GM23338 (cell line): Measurements from ENCODE around the gene PARP3. TPM values are rescaled to one million over a fixed set of nuclear protein-coding genes. Genes with fewer than 3 reads are reported as not detected.

Experiments
- ATAC-seq: fragments of 200-7000 bp; cut with Tn5 transposase; 3 replicates; pipeline ENCODE4 v1.9.1; 2020
- DNase-seq: peaks from one replicate; pipeline ENCODE4 v3.0.0-alpha.2; 2015; ENCODE audit warnings: low spot score
- H2AFZ ChIP-seq: fragments of 200-600 bp; sonication (generic); 2 replicates; pipeline ENCODE4 v1.8.0; 2016; ENCODE audit warnings: antibody characterized with exemption, mild to moderate bottlenecking, moderate library complexity
- H3F3A ChIP-seq: fragments of 200-600 bp; sonication (generic); replicated peaks from 2 replicates; pipeline ENCODE4 v1.8.0; 2017; ENCODE audit warnings: antibody characterized with exemption, mixed run types, low read depth
- H3K27ac ChIP-seq: fragments of 200-600 bp; sonication (generic); 2 replicates; pipeline ENCODE4 v1.6.1; 2016; ENCODE audit warnings: low read depth
- H3K27me3 ChIP-seq: fragments of 200-600 bp; sonication (generic); 2 replicates; pipeline ENCODE4 v1.8.0; 2016; ENCODE audit warnings: mild to moderate bottlenecking, mixed run types, moderate library complexity; ENCODE audit not compliant: insufficient read depth
- H3K36me3 ChIP-seq: fragments of 200-600 bp; sonication (generic); 2 replicates; pipeline ENCODE4 v1.8.0; 2016; ENCODE audit warnings: mild to moderate bottlenecking; ENCODE audit not compliant: insufficient read depth
- H3K4me1 ChIP-seq: fragments of 200-600 bp; sonication (generic); 2 replicates; pipeline ENCODE4 v1.8.0; 2016; ENCODE audit warnings: mild to moderate bottlenecking, moderate library complexity; ENCODE audit not compliant: insufficient read depth
- H3K4me2 ChIP-seq: fragments of 200-600 bp; sonication (generic); 2 replicates; pipeline ENCODE4 v1.7.1; 2017; ENCODE audit warnings: mixed run types
- H3K4me3 ChIP-seq: fragments of 200-600 bp; sonication (generic); 2 replicates; pipeline ENCODE4 v1.6.1; 2016; ENCODE audit warnings: mixed run types
- H3K79me2 ChIP-seq: fragments of 200-600 bp; sonication (generic); replicated peaks from 2 replicates; pipeline ENCODE4 v1.8.0; 2017; ENCODE audit warnings: mild to moderate bottlenecking; ENCODE audit not compliant: insufficient read depth
- H3K9me2 ChIP-seq: fragments of 200-600 bp; sonication (generic); 2 replicates; pipeline ENCODE4 v1.8.0; 2017; ENCODE audit not compliant: insufficient read depth
- H4K20me1 ChIP-seq: fragments of 200-600 bp; sonication (generic); replicated peaks from 2 replicates; pipeline ENCODE4 v1.8.0; 2017; ENCODE audit warnings: mild to moderate bottlenecking; ENCODE audit not compliant: insufficient read depth
- H3K27ac Mint-ChIP-seq: 2 replicates; pipeline ENCODE4 v1.8.0; 2020; ENCODE audit warnings: inconsistent platforms, mild to moderate bottlenecking, moderate library complexity, mixed read lengths
- H3K27me3 Mint-ChIP-seq: 3 replicates; pipeline ENCODE4 v1.8.0; 2022; ENCODE audit warnings: low read depth, mild to moderate bottlenecking, moderate library complexity, mixed read lengths, inconsistent platforms; ENCODE audit not compliant: insufficient read depth, poor library complexity
- H3K36me3 Mint-ChIP-seq: 3 replicates; pipeline ENCODE4 v1.8.0; 2021; ENCODE audit warnings: low read depth, mild to moderate bottlenecking, inconsistent platforms, moderate library complexity, mixed read lengths
- H3K4me1 Mint-ChIP-seq: 3 replicates; pipeline ENCODE4 v1.8.0; 2020; ENCODE audit warnings: mild to moderate bottlenecking, inconsistent platforms, mixed read lengths
- H3K4me3 Mint-ChIP-seq: 3 replicates; pipeline ENCODE4 v1.8.0; 2021; ENCODE audit warnings: moderate library complexity, mild to moderate bottlenecking, inconsistent platforms, mixed read lengths
- H3K9me3 Mint-ChIP-seq: 3 replicates; pipeline ENCODE4 v1.8.0; 2020; ENCODE audit warnings: moderate library complexity, mild to moderate bottlenecking, inconsistent platforms, mixed read lengths
- CREB1 ChIP-seq: fragments of 250-450 bp; sonication (Bioruptor Pico); IDR thresholded peaks from 2 replicates; pipeline ENCODE4 v1.5.0; 2020; ENCODE audit warnings: low read depth, mild to moderate bottlenecking, moderate library complexity
- EZH2 ChIP-seq: fragments of 200-600 bp; sonication (generic); IDR thresholded peaks from one replicate; pipeline ENCODE4 v1.8.0; 2017; ENCODE audit warnings: antibody characterized with exemption, mild to moderate bottlenecking, low read depth; ENCODE audit not compliant: unreplicated experiment
- EZH2phosphoT487 ChIP-seq: fragments of 200-600 bp; sonication (generic); IDR thresholded peaks from one replicate; pipeline ENCODE4 v1.8.1; 2018; ENCODE audit warnings: antibody characterized with exemption; ENCODE audit not compliant: unreplicated experiment
- JUNB ChIP-seq: IDR thresholded peaks from one replicate; pipeline ENCODE4 v1.6.1; 2016; ENCODE audit warnings: antibody characterized with exemption; ENCODE audit not compliant: unreplicated experiment
- NANOG ChIP-seq: IDR thresholded peaks from 2 replicates; pipeline ENCODE4 v1.6.1; 2016; ENCODE audit warnings: antibody characterized with exemption, borderline replicate concordance
- POLR2AphosphoS5 ChIP-seq: IDR thresholded peaks from 2 replicates; pipeline ENCODE4 v1.6.1; 2016; ENCODE audit warnings: antibody characterized with exemption, low read depth
- STAT1 ChIP-seq: IDR thresholded peaks from one replicate; pipeline ENCODE4 v1.6.1; 2016; ENCODE audit warnings: antibody characterized with exemption; ENCODE audit not compliant: unreplicated experiment
- ZNF114 ChIP-seq: fragments of 250-450 bp; sonication (Bioruptor Pico); IDR thresholded peaks from 2 replicates; pipeline ENCODE4 v1.5.0; 2020; ENCODE audit warnings: mild to moderate bottlenecking, moderate library complexity
- ZNF331 ChIP-seq: fragments of 250-450 bp; sonication (Bioruptor Pico); IDR thresholded peaks from 2 replicates; pipeline ENCODE4 v1.5.0; 2020; ENCODE audit warnings: low read depth, mild to moderate bottlenecking, moderate library complexity
- polyA plus RNA-seq: library from polyadenylated mRNA; unstranded; fragments of >200 nt; fragmentation: Nextera tagmentation; extraction: Ambion mirVana; gene quantifications from 2 replicates; pipeline ENCODE4 v1.2.1, GENCODE V29; 2016
- total RNA-seq: library from RNA; depleted of rRNA; stranded (reverse); fragments of >200 nt; shearing (Covaris generic); gene quantifications from 2 replicates; pipeline ENCODE4 v1.2.3, GENCODE V29; 2014
- TF ChIP-seq, protein P1 (sequence below): IDR thresholded peaks from 2 replicates; pipeline ENCODE4 v1.6.1; 2016; ENCODE audit warnings: antibody characterized with exemption
- TF ChIP-seq, protein P2 (sequence below), 2 experiments: fragments of 200-600 bp in 1 of 2; sonication (generic) in 1 of 2; conservative IDR thresholded peaks; 2 replicates each; pipeline versions ENCODE4 v1.5.1 to v1.6.1; 2016 to 2017; ENCODE audit warnings: antibody characterized with exemption in 2 of 2, low read depth in 2 of 2, mild to moderate bottlenecking in 2 of 2, moderate library complexity in 1 of 2

The PARP3 gene
- total and polyA plus RNA-seq, 2 experiments from 2014 or later, result 0.76 to 1.1 TPM

DNA sequence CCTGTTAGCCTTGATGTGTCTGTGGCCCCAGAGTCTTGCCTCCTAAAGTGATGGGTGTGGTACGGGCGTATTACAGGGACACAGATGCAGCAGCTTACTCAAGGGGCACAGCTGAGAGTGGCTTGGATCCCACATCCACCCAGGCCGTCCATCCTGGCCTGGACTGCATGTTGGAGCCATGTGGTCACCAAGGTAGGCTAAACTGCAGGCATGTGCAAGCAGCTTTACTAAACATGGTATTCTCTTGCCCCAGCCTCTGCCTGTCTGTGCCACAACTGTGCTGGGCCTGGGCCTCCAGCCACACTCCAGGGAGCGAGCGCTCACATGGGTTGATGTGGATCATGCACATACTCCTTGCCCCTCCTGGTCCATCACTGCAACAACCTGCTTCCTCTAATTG, 7.0 kb downstream of the PARP3 start:
- no peak for ATAC-seq
- H3K9me3 Mint-ChIP-seq, result no peaks in the 10 kb centered on the region

DNA sequence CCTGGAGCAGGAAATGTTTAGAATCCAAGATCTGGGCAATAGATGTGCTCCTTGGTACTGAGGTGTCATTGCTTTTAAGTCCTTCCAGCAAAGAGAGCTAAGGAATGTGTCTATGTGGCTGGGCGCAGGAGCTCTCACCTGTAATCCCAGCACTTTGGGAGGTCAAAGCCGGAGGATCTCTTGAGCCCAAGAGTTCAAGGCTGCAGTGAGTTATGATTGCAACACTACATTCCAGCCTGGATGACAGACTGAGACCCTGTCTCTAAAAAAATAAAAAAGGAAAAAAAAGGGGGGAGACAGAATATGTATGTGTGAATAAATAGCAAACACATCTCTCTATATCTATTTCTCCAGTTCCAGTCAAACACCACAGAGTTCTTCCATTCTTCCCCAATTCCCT, 8.7 kb downstream of the PARP3 start:
- no peaks in the 10 kb centered on the region for H3K9me3 Mint-ChIP-seq
- H3K27ac ChIP-seq, result no peak overlapping the region
- no peak overlapping the region for H3K27ac Mint-ChIP-seq
- H3K9me2 ChIP-seq, result no peaks in the 10 kb centered on the region
- DNase-seq (no peak), ATAC-seq (no peak)
- peaks cover 38% of the 10 kb centered on the region for H3K27me3 Mint-ChIP-seq
- no peaks in the 10 kb centered on the region for H3K79me2 ChIP-seq
- H3K4me1 ChIP-seq, result no peaks in the 10 kb centered on the region
- no peak overlapping the region for H3K4me3 Mint-ChIP-seq
- peaks cover 44% of the 10 kb centered on the region for H3K27me3 ChIP-seq
- no peak overlapping the region for H3K4me2 ChIP-seq
- H3K36me3 Mint-ChIP-seq, result no peaks in the 10 kb centered on the region
- H3K4me1 Mint-ChIP-seq, result peaks cover 2% of the 10 kb centered on the region; the same call in 1 of the 3 replicates
- H3K36me3 ChIP-seq, result no peaks in the 10 kb centered on the region
- no peak overlapping the region for H3K4me3 ChIP-seq
- no peak overlapping the region for H2AFZ ChIP-seq
- no peaks in the 10 kb centered on the region for H3F3A ChIP-seq
- no peaks in the 10 kb centered on the region for H4K20me1 ChIP-seq
- TF ChIP-seq, protein P1, sequence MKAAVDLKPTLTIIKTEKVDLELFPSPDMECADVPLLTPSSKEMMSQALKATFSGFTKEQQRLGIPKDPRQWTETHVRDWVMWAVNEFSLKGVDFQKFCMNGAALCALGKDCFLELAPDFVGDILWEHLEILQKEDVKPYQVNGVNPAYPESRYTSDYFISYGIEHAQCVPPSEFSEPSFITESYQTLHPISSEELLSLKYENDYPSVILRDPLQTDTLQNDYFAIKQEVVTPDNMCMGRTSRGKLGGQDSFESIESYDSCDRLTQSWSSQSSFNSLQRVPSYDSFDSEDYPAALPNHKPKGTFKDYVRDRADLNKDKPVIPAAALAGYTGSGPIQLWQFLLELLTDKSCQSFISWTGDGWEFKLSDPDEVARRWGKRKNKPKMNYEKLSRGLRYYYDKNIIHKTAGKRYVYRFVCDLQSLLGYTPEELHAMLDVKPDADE, result no peak
- TF ChIP-seq STAT1 (no peak), EZH2phosphoT487 (no peak), ZNF114 (CRISPR knock-in tag) (no peak), CREB1 (CRISPR knock-in tag) (no peak), ZNF331 (CRISPR knock-in tag) (no peak), NANOG (no peak)
- TF ChIP-seq, protein P2, sequence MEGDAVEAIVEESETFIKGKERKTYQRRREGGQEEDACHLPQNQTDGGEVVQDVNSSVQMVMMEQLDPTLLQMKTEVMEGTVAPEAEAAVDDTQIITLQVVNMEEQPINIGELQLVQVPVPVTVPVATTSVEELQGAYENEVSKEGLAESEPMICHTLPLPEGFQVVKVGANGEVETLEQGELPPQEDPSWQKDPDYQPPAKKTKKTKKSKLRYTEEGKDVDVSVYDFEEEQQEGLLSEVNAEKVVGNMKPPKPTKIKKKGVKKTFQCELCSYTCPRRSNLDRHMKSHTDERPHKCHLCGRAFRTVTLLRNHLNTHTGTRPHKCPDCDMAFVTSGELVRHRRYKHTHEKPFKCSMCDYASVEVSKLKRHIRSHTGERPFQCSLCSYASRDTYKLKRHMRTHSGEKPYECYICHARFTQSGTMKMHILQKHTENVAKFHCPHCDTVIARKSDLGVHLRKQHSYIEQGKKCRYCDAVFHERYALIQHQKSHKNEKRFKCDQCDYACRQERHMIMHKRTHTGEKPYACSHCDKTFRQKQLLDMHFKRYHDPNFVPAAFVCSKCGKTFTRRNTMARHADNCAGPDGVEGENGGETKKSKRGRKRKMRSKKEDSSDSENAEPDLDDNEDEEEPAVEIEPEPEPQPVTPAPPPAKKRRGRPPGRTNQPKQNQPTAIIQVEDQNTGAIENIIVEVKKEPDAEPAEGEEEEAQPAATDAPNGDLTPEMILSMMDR (conservative IDR thresholded peaks at IDR 0.05; ENCODE audit: low read depth in 2 of 2), result no peak

More for the DNA sequence above, 7.0 kb downstream of the PARP3 start:
- Histone ChIP-seq H2AFZ (no peak overlapping the region), H3F3A (no peaks in the 10 kb centered on the region), H3K9me2 (no peaks in the 10 kb centered on the region), H3K4me1 (no peaks in the 10 kb centered on the region), H3K36me3 (no peaks in the 10 kb centered on the region), H3K4me2 (no peak overlapping the region), H3K27me3 (peaks cover 29% of the 10 kb centered on the region), H4K20me1 (no peaks in the 10 kb centered on the region), H3K79me2 (no peaks in the 10 kb centered on the region), H3K4me3 (no peak overlapping the region), H3K27ac (no peak overlapping the region)
- no peak overlapping the region; the same call in 2 of the 3 replicates for H3K4me3 Mint-ChIP-seq
- H3K27ac Mint-ChIP-seq, result no peak overlapping the region
- H3K4me1 Mint-ChIP-seq, result peaks cover 2% of the 10 kb centered on the region; the same call in 2 of the 3 replicates
- no peak for DNase-seq
- 0 out of 3 replicates have a peak, but pooled peaks cover 2% of the 10 kb centered on the region for H3K36me3 Mint-ChIP-seq
- H3K27me3 Mint-ChIP-seq, result peaks cover 26% of the 10 kb centered on the region
- TF ChIP-seq POLR2AphosphoS5, result no peak
- TF ChIP-seq, protein P2 (conservative IDR thresholded peaks at IDR 0.05; ENCODE audit: low read depth in 2 of 2), result no peak
- no peak for TF ChIP-seq EZH2
- TF ChIP-seq ZNF114 (CRISPR knock-in tag), result no peak
- TF ChIP-seq STAT1, result no peak
- TF ChIP-seq JUNB, result no peak
- no peak for TF ChIP-seq CREB1 (CRISPR knock-in tag)
- TF ChIP-seq EZH2phosphoT487, result no peak
